ENCODE data around the gene SRGAP2B.
"Not testable (repeated sequence)": the region's sequence is repeated elsewhere in the genome, so short reads cannot be mapped to it uniquely, and the experiment has no call there.

The SRGAP2B gene

GRCh38 chr1:145041519-145041918 is 53.6 kb downstream of the SRGAP2B start:
- DNase-seq: not testable (repeated sequence)

GRCh38 chr1:145036019-145036418 is 59.1 kb downstream of the SRGAP2B start:
- not testable (repeated sequence) for DNase-seq

GRCh38 chr1:145033523-145033922 is 61.6 kb downstream of the SRGAP2B start:
- DNase-seq: not testable (repeated sequence)

- not testable (repeated sequence) for DNase-seq
These were observed 67.9 kb downstream of the SRGAP2B start for GRCh38 chr1:145027251-145027650.

- DNase-seq: not testable (repeated sequence)
These were observed 69.8 kb downstream of the SRGAP2B start for GRCh38 chr1:145025286-145025685.

- not testable (repeated sequence) for DNase-seq
These were observed 72.9 kb downstream of the SRGAP2B start for GRCh38 chr1:145022259-145022658.

- not testable (repeated sequence) for DNase-seq
These were observed 73.4 kb downstream of the SRGAP2B start for GRCh38 chr1:145021749-145022148.

GRCh38 chr1:145019709-145020108 is 75.4 kb downstream of the SRGAP2B start:
- not testable (repeated sequence) for DNase-seq

GRCh38 chr1:145017725-145018124 is 77.4 kb downstream of the SRGAP2B start:
- not testable (repeated sequence) for DNase-seq

- not testable (repeated sequence) for DNase-seq
These were observed 78.7 kb downstream of the SRGAP2B start for GRCh38 chr1:145016492-145016862.

GRCh38 chr1:145015744-145016491 is 79.2 kb downstream of the SRGAP2B start:
- not testable (repeated sequence) for DNase-seq

GRCh38 chr1:145013353-145013752 is 81.8 kb downstream of the SRGAP2B start:
- DNase-seq: not testable (repeated sequence)

GRCh38 chr1:145011811-145012210 is 83.3 kb downstream of the SRGAP2B start:
- not testable (repeated sequence) for DNase-seq

GRCh38 chr1:145010580-145010979 is 84.5 kb downstream of the SRGAP2B start:
- DNase-seq: not testable (repeated sequence)

- not testable (repeated sequence) for DNase-seq
These were observed 85.2 kb downstream of the SRGAP2B start for GRCh38 chr1:145009928-145010327.

GRCh38 chr1:145008388-145008787 is 86.7 kb downstream of the SRGAP2B start:
- not testable (repeated sequence) for DNase-seq

GRCh38 chr1:145005142-145005541 is 90.0 kb downstream of the SRGAP2B start:
- DNase-seq: not testable (repeated sequence)

- DNase-seq: not testable (repeated sequence)
These were observed 93.7 kb downstream of the SRGAP2B start for GRCh38 chr1:145001381-145001780.

- not testable (repeated sequence) for DNase-seq
These were observed 94.3 kb downstream of the SRGAP2B start for GRCh38 chr1:145000743-145001326.

GRCh38 chr1:145000074-145000742 is 94.9 kb downstream of the SRGAP2B start:
- not testable (repeated sequence) for DNase-seq

- DNase-seq: not testable (repeated sequence)
These were observed 96.2 kb downstream of the SRGAP2B start for GRCh38 chr1:144998981-144999273.

GRCh38 chr1:144998134-144998980 is 96.8 kb downstream of the SRGAP2B start:
- DNase-seq: not testable (repeated sequence)
